GM18909 (cell line): ENCODE measurements around the gene SORCS2.

Experiments used
- ATAC-seq: cut with Tn5 transposase; IDR thresholded peaks from one replicate; pipeline ENCODE4 v1.9.1; 2021; ENCODE audit warnings: mild to moderate bottlenecking; ENCODE audit not compliant: unreplicated experiment, poor library complexity

SORCS2 gene

DNA sequence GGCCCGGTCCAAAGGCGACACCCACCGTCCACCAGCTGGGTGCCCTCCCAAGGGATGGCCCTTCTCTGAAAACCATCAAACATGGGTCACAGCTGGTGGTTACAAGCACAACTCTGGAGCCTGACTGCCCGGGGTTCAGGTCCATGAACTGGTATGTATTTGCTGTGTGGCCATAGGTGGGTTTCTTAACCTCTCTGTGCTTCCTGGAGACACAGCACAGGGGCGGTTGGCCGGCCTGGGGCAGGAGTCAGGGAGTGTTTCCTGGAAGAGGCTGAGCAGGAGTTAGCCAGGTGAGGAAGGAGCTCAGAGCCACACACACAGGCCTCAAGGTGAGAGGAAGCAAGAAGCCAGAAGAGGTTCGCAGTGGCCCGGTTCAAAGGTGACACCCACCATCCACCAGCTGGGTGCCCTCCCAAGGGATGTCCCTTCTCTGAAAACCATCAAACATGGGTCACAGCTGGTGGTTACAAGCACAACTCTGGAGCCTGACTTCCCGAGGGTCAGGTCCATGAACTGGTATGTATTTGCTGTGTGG, 486.0 kb downstream of the SORCS2 start:
- no peak for ATAC-seq

DNA sequence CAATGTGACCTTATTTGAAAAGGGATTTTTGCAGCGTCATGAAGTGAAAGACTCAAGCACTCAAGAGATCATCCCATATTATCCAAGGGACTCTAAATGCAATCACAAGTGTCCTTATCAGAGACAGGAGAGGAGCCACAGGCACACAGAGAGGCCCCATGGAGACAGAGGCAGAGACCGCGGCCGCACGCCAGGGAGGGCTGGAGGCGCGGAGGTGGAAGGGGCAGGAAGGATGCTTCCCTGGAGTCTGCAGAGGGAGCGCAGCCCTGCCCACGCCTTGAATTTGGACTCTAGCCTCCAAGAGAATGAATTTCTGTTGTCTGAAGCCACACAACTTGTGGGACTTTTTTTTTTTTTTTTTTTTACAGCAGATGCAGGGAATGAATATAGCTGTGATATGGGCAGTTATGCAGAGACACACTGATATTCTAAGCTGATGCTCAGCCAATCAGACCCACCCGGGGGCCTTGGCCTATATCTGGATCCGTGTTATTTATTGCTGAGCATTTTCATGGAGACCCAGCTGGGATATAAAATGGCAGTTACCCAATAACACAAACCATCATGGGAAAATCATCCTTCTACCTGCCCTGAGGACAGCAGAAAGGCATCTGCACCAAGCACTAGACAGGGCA, 487.2 kb downstream of the SORCS2 start:
- ATAC-seq: no peak

DNA sequence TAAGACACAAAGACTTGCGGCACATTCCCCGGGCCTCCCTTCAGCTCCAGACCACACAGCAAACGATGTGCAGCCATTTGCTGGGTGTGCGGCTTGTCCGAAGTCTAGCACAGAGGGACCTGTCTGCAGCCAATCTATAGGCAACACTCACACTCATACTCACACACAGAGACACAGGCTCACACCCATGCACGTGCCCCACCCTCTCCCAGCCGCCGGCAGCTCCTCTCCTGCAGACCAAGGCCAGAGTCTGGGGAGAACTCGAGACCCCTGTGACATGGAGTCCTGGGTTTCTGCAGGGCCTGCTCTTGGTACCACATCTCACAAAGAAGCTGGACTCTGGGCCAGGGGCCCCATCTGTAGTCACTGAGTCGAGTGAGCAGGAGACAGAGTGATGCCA, 487.8 kb downstream of the SORCS2 start:
- no peak for ATAC-seq

DNA sequence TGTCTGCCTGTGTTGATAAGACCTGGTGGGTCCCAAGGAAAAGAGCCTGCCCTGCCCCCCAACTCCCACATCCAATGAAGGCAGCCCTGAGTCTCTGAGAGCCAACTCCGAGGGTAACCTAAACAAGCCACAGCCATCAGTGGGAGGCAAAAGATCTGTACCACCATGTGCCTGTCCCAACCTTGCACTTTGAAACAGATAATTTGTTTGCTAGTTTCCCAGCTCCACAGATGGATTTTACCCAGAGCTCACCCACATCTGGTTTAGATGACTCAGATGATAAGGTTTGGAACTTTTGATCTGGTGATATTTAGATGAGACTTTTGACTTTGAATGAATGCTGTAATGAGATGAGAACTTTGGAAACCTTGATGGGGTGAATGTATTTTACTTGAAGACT, 488.4 kb downstream of the SORCS2 start:
- ATAC-seq: no peak

DNA sequence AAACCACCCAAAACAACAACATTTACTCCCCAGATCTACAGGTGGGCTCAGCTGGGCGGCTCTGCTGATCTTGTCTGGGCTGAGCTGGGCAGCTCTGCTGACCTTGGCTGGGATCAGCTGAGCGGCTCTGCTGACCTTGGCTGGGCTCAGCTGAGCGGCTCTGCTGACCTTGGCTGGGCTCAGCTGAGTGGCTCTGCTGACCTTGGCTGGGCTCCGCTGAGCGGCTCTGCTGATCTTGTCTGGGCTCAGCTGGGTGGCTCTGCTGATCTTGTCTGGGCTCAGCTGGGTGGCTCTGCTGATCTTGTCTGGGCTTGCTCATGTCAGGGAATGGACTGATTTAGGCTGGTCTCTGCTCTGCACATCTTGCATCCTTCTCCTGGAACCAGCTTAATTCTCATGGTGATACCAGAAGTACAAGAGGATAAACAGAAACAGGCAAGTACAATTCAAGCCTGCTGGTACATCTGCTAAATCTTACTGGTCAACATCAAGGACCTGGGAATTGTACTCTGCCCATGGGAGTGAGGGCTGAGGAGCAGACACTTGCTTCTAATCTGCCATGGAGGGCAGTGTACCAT, 490.9 kb downstream of the SORCS2 start:
- ATAC-seq: no peak

DNA sequence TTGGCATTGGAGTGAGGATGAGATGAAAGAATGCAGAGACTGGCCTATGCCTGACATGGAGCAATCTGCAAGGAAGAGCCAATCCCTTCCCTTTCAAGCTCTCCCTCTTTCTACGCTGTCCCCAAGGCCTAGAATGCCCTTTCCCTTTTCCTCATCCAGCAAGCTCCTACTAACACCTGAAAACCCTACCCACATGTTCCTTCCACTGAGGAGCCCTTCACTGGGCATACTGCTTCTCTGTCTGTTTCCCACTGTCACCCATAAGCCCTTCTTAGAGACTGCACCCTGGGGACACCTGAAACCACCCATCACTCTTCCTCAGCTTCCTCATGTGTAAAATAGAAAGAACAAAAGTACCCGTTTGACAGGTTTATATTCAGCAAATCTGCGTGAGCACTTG, 492.0 kb downstream of the SORCS2 start:
- ATAC-seq: no peak

DNA sequence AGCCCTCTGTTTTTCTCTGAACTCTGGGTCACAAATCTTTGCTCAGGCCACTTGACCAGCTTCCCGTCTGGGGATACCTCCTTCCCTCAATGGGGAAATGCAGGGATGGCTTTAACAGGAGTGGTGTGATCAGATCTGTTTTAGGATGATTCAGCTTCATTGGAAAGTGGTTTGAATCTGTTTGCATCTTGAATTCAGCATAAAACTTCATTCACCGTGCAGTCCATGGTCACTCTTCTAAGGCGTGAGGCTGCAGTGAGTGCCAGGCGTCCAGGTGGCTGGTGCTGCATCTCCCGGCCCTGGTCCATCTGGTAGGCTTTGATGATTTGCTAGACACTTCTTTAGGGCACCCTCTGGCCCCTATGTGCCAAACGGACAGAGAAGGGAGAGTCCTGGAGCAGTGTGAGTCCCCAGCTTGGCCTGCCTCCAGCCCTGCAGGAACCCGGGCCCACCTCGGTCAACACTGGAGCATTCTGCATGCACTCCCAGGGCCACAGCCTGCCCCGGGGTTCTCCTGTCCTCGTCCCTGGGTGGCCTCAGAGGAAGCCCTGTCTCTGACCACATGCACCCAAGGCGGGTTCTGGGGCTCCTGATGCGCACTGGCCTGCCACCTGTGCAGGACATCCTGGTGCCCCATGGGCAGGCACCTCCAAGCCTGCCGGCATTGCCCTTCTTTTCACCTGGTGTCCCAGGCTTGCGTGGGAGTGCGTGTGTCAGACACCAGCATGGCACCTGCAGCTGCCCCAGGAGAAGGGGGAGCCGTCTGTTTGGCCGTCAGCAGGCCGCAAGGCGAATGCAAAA, 493.9 kb downstream of the SORCS2 start:
- no peak for ATAC-seq

DNA sequence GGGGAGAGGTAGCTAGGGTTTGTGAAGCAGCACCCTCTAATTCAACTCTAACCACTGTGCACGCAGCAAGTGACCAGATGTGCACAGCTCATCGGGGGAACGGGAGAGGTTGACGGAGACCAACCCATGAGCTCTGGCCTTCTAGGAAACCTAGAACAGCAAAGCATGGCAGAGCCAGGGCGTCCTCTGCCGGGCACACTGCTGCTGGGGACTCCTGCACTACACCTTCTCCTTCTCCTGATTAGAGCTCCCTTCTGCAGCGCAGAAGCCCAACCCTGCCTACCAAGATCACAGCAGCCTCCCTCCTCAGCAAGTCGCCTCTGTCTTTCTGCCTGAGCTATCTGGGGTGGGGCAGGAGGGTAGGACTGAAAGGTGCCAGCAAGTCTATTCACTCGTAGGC, 494.7 kb downstream of the SORCS2 start:
- no peak for ATAC-seq

DNA sequence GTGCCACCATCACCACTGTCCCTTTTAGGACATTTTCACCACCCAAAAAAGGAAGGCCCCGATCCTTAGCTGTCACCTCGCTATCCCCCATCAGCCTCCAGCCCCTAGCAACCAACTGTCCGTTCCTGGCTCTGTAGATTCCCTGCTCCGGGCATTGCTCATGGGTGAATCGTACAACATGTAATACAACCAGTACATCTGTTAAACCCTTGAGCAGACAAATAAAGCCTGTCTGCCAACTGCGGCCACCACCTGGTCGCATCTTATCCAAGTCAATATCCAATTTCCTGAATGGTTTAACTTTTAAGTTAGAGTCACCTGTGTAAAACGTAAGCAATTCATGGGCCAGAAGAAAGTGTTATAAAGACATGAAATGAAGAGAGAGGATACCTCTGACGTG, 495.5 kb downstream of the SORCS2 start:
- no peak for ATAC-seq

DNA sequence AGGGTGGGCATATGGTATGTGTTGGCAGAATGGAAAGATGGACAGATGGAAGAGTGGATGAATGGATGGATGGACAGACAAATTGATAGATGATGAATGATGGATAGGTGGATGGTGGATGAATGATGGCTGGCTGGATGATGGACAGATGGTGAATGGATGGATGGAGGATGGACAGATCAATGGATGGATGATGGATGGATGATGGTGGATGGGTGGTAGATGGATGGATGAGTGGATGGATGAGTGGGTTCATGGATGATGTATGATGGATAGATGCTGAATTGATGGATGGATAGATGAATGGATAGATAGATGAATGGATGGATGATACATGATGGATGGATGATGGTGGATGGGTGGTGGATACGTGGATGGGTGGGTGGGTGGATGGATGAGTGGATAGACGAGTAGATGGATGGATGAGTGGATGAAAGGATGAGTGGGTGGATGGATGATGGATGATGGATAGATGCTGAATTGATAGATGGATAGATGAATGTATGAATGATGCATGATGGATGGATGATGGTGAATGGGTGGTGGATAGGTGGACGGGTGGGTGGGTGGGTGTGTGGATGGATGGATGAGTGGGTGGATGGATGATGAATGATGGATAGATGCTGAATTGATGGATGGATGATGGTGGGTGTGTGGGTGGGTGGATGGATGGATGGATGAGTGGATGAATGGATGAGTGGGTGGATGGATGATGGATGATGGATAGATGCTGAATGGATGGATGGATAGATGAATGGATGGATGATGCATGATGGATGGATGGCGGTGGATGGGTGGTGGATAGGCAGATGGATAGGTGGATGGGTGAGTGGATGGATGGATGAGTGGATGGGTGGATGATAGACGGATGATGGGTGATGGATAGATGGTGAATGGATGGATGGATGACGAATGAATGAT, 497.7 kb downstream of the SORCS2 start:
- ATAC-seq: no peak

DNA sequence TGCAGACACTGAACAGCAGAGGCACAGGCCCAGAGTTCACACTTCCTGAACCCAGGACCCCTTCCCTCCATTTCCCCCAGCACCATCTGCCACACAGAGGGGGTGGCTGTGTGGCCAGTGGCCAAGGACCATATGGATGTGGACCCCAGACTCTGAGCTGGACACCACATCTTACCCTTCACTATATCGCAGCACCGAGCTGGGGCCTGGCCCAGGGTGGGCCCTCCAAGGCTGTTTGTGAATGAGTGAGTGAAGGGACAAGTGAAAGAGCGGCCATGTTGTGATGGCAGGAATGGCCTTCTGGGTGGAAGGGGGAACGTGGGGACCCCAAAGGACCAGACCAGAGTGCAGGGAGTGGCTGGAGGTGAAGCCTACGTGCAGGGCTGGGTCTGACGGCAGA, 498.7 kb downstream of the SORCS2 start:
- ATAC-seq: no peak

DNA sequence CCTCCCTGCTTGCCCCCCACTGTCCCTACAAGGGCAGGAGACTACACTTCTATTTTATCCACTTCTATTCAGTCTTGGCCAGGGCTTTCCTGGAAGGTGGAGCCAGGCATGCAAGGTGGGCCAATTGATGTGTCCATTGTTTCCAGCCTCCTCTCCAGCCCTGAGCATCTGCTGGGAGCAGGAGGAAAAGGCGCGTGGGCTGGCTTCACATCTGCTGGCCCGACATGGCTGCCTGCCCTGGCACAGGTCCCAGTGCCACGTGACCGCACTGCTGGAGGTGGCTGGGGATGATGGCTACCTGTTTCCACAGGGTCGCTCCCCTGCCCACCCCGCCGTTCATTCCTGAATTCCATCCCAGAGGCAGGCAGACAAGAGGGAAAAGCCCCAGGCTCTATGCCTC, 499.6 kb downstream of the SORCS2 start:
- no peak for ATAC-seq

DNA sequence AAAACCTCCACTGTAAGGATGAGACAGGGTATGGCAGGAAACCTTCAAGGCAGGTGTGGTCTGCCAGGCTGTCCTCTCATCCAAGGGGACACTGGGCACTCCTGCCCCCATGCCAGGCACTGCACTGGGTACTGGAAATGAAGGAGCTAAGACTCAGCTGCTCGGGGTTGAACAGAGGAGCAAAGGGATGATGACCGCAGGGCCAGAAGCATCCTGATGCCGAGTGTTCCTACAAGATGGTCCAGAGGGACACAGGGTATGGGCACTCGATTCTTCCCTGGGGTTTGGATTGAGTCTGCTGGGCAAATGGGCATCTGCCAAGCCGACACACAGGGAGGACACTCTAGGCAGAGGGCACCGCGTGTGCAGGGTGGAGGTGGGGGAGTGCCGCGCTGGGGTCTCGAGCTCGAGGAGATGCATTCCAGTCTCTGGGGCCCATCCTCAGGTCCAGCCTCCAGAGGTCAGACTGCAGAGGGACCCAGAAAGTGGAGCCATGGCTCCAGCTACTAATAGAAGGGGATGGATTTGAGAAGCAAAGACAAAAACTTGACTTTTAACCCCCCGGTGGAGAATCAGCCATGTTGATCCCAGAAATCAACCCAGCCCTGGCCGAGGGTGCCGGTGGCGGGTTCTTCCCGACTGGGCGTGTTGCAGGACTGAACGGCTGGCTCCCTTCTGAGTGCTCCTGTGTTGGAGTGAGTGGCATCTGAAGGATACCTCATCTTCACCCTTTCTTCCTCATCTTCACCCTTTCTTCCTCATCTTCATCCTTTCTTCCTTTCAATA, 500.3 kb downstream of the SORCS2 start:
- ATAC-seq: no peak

DNA sequence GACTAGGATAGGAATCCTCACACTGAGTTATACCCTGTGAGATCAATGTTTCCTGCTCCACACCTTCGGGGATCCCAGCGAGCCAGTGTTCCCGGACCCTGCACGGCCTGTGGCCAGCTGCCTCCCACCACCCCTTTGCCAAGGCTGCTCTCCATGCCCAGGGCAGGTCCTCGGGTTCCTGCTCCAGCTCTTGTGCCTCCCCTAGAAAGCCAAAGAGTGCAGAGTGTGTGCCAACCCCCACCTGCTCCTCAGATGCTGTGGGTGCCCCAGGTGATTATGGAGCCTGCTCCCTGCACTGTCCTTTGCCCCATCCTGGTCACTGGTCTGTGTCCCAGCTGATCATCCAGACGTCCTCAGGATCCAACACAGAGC, 500.9 kb downstream of the SORCS2 start:
- no peak for ATAC-seq

DNA sequence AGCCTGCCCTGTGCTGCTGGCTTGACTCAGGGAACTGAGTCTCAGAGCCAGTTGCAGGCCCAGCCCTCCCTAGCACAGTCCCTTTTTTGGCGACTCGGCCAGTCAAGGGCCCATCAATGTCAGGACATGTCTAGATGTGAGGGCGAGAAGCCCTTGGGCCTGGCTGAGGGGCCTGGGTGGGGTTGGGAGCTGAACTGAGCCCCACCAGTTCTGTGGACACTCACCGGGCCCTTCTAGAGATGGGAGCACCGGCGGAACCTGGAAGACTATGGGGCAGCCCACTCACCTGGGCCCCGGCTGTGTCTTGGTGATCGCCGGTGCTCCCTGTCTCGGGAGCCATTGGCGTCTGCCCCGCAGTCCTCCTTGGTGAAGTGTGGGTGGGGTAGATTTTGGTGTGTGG, 501.4 kb downstream of the SORCS2 start:
- ATAC-seq: no peak

DNA sequence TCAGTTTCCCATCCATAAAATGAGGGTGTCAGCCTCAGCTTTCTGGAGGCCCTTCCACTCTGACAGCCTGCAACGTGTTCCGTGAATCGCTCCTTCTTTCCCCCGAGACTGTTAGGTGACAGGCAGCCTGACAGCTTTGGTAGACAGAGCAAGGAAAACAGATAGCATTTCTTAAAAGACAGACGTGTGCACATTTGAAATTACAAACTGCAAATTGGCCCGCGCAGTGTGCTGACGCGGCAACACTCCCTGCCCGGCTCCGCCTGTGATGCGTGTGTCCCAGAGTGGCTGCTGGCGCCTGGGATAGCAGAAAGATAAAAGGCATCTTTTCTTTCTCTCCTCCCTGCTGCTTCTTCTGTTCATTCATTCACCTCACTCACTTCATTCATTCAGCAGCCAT, 502.0 kb downstream of the SORCS2 start:
- ATAC-seq: no peak

DNA sequence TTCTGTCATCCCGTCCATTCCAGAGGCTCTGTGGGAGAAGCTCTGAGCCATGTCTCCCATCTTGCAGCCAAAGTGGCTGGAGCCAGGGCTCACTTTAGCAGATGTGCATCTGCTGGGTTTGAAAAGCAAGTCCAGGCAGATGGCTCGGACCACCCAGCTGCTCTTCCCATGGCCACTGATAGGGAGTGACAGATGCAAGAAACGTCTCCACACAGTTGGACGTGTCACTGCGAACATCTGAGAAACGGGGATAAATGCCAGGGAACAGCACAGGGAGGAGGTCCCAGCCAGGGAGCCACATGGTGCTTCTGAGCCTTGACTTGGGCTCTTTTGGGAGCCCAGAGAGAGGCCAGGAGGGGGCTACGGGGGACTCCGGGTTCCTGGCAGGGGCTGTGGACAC, 505.0 kb downstream of the SORCS2 start:
- ATAC-seq: no peak

DNA sequence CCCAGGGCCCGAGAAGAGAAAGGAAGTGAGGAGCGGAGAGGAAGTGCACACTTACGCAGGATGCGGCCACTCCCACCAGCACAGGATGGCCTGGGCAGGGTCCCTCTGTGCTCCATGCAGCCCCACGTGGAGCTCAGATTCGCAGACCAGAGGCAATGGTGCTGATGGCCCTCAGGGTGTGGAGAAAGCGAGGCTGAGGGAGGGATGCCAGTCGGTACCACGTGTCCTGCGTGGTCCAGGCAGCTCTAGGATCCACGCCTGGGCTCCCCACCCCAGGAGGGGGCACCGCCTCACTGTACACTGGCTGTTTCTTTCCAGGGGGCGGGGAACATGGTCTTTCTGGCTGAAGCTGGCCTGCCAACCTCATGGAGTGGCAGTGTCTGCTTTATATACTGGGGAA, 505.5 kb downstream of the SORCS2 start:
- ATAC-seq: no peak

DNA sequence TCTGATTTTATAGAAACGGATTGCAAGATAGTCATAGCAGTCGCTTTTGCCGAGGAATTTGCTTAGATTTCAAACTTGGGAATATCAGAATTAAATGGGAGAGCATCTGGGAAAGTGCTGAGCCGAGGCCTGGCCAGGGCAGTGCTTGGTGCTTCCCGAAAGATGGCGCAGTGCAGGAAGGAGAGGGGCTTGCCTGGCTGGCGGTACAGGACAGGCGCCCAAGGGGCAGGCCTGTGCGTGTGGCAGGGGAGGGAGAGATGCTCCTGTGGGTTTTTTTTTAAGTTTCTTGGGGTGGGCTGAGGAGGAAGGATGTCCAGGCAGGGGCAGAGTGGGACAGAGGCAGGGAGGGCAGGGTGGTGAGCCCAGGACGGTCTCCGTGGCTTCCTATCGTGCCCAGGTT, 506.2 kb downstream of the SORCS2 start:
- no peak for ATAC-seq

DNA sequence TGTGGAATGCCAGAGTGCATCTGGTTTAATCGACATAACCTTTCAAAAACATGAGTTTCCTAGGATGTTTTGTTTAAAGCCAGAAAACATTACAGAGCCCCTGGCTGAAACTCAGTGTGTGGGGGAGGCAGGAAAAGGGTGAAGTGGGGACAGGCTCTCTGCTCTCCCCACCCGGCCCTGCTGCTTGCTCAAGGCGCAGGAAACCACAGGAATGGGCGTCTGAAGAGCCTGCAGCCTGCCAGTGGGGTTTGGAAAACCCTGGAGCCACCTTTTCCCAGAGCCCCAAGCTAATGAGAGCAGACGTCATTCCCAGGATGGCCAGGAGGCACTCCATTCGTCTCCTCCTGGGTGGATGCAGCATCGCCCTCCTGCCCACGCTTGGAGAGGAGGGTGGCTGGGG, 506.7 kb downstream of the SORCS2 start:
- ATAC-seq: no peak
